Stimulated activated CD4-positive, alpha-beta T cell treated with anti-CD3 and anti-CD28 coated beads, Interleukin-1b, Interleukin-23, amount 100 ng/mL, for 1 hour (primary cell): ENCODE results near the gene CDKN2AIP.
A peak's percentile ranks its signal among the peaks of the same experiment; 100 is the strongest.
"Not testable (repeated sequence)": the region's sequence is repeated elsewhere in the genome, so short reads cannot be mapped to it uniquely, and the experiment has no call there.

Experiments used
- DNase-seq, 2 donors: peaks; one replicate each; pipeline ENCODE4 v3.0.0-alpha.2; 2020; ENCODE audit warnings: low read depth in 2 of 2

Gene CDKN2AIP

DNA sequence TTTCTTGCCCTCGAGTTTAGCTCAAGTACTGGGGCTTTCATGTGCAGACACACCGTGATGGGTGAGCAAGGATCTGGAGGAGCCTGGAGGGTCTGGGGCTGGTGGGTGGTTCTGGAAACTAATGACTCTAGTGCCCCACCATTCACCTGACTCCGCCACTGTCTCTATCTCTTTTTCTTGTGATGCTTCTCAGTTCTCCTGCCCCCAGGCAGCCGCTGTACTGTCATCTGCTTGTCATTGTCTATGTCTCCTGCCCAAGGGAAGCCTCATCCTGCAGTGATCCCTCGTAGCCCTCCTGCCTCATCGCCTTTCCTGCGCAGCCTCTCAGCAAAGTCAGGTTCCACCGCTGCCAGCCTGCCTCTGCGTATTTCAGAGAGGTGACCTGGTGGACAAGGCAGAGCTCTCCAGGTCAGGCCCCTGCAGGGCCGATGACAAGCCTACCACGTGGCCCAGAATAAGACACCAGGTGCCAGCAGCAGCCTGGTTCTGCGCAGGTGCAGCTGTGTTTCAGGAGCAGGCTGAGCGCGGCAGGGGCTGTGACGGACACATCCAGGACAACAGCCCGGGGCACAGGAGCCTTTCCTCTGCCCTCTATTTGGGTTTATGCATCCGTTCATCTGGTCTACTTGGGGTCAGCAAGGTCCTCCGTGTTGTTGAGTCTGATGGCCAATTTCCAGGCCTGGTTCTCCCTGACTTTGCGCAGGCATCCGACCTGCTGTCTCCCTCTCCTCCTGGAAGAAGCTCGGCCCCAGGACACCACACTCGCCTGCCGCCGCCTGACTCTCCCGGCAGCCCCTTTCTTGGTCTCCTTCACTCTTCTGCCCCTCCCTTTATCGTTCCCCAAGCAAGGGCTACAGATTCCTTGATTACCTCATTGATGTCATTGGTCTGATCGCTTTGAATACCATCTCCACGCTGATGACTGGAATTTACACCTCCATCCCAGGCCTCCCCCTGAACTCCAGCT lies 30.9 kb upstream of the CDKN2AIP start:
- no peak for DNase-seq

DNA sequence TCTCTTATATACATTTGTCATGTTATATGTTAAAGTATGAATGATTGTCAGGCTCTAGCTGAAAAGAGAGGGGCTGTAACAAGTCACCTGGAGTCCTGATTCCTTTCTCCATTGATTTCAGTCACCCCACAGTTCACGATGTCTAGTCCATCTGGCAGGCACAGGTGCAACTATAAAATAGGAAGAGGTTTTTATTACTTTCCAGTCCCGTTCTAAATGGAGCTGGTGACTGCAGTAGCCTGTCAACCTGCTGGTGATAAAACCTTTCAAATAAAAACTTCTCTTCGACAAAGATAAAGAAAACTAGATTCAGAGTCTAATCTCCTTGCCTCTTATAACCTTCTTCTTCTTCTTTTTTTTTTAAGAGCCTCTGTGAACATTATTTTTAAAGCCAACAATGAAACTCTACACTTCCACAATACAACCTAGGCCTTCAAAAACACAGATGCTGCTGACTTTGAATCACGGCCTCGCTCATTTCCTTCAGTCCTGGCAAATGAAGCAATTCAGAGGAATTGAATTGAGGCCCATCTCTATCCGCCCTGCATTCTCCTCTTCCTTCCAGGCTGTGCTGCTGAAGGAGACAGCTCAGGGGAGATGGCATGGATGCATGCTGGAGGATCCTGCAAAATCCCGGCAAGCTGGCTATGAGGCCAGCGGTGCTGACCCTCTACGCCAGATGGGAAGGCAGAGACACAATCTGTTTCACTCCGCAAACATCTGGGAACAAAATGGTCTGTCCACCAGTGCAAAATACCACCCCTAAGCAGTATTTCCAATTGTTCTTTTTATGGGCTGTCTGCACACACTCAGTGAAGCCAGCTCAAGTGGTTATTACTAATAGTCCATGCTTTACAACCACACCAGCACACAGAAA lies 27.3 kb upstream of the CDKN2AIP start:
- DNase-seq, result no peak

DNA sequence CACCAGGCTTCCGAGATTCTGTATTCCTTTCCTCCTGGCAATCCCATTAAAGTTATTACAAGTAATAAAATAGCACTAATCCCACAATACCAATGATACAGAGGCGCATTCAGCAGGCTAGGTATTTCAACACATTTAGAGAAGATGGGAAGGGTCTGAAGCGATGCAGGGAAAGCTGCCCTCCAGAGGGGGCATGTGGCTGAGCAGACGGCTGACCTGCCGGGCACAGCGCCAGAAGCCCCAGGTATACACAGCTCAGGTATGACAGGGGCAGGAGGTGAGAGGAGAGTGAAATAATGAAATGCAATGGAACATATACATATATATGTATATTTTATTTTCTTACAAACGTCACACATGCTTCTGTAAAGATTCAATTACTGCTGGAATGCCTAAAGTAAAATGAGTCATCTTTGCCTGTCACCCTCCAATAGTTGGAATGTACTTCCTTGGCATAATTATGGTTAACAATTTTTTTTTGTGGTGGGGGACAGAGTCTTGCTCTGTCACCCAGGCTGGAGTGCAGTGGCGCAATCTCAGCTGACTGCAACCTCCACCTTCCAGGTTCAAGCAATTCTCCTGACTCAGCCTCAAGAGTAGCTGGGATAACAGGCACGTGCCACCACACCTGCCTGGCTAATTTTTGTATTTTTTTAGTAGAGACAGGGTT lies 21.3 kb upstream of the CDKN2AIP start:
- DNase-seq, result no peak

- DNase-seq, result no peak
Observed at GRCh38 chr4:183424109-183424744, 20.2 kb upstream of the CDKN2AIP start.

GRCh38 chr4:183426507-183426906 lies 17.9 kb upstream of the CDKN2AIP start:
- DNase-seq, result no peak

DNA sequence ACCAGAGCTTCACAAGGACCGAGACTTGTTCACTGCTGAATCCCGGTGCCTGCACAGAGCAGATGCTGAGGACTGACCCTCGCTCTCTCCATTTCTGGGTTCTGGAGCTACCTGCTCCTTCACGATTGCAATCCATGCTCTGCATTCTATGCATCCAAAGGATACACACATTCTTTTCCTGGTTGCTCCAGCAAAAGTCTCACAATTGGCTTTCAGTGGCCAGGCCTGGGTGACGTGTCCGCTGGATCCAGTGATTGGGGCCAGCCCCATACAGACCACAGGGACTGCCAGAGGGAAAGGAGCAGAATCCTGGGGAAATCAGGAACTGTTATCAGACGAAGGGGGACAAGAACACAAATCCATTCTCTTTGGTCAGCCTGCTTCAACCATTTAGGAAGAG lies 14.9 kb upstream of the CDKN2AIP start:
- no peak for DNase-seq

DNA sequence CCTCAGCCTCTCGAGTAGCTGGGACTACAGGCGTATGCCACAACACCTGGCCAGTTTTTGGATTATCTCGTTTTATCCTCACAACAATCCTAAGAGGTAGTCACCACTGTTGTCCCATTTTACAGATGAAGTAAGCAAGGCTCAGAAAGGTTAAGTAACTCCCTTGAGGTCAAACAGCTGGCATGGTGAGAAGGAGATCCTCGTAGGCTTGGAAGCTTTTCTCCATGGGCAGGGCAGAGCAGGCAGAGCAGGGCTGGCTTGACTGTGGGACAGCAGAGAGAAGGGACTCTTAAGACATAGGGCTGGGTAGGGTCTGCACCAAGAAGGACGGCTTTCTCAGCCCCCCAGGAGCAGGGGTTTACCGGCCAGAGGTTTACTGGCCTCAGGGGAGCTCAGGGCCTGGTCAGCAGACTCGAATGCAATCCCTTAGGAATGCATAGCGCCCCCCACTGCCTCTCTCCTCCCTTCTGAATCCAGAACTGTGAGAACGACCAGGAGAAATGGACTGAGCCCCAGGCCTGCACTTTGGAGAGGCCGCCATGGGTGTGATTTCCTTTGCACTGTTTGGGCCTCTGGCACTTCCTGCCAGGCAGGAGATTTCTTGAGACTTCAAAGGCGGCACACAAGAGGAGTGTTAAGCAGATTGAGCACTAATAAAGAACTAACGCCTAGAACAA lies 14.0 kb upstream of the CDKN2AIP start:
- no peak for DNase-seq

GRCh38 chr4:183430994-183431347 lies 13.5 kb upstream of the CDKN2AIP start:
- no peak for DNase-seq

GRCh38 chr4:183431614-183432013 lies 12.8 kb upstream of the CDKN2AIP start:
- DNase-seq, result no peak

GRCh38 chr4:183433183-183433582 lies 11.3 kb upstream of the CDKN2AIP start:
- DNase-seq, result not testable (repeated sequence)

DNA sequence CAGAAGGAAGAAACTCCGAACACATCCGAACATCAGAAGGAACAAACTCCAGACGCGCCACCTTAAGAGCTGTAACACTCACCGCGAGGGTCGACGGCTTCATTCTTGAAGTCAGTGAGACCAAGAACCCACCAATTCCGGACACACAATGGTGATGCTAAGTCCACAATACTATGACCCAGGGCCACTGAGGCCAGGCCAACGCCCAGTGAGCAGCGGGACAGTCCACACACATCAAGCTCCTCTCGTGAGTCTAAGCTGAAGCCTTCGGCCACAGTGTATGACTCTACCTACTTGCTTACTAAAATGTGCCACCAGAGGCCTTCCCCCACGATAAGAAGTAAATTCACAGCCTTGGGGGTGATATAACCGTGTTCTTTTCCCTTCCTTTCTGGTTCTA lies 10.2 kb upstream of the CDKN2AIP start:
- no peak for DNase-seq

DNA sequence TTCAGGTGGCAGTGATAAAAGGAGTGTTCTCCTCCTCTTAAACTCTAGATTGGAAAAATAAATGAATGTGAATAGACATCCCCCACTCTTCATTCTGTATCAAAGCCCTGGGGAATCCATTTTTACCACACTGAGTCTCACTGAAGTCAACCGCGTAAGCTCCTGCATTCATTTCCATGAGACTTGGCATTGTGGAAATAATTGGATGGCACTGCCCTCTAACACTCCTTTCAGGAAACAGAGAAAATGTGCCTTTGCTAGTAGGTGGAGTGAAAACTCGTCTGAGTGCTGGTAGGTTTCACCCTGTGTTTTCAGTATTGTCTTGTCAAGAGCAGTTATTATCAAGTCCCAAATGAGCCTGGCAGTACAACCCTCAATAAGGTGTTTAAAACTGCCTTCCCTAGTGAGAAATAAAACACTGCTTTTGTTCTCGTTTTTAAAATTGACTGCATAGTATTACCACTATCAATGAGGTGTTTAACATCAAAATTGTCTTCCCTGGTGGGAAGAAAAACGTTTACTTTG lies 9.7 kb upstream of the CDKN2AIP start:
- DNase-seq, result no peak

GRCh38 chr4:183435803-183436202 lies 8.6 kb upstream of the CDKN2AIP start:
- DNase-seq, result no peak

DNA sequence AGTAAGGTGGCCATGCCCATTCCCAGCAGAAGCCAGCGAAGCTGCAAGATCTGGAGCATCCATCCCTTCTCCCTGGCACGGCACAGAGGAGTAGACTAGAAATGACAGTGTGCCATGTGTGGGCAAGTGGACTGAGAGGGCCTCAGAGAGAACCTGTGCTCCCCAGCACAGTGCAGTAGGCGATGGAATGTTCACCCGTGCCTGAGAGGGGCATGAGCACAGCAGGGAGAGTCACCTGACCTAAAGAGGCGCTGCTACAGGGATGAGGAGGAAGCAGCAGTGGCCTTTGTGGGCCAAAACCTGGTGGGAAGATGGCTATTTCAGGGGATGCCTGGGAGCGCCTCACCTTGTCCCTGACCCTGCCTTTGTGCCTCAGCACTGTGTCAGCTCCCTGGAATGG lies 8.0 kb upstream of the CDKN2AIP start:
- DNase-seq, result no peak

GRCh38 chr4:183437452-183437851 lies 7.0 kb upstream of the CDKN2AIP start:
- no peak for DNase-seq

- DNase-seq, result no peak
Observed at GRCh38 chr4:183438458-183439113, 5.8 kb upstream of the CDKN2AIP start.

GRCh38 chr4:183441276-183441675 lies 3.2 kb upstream of the CDKN2AIP start:
- DNase-seq, result no peak

DNA sequence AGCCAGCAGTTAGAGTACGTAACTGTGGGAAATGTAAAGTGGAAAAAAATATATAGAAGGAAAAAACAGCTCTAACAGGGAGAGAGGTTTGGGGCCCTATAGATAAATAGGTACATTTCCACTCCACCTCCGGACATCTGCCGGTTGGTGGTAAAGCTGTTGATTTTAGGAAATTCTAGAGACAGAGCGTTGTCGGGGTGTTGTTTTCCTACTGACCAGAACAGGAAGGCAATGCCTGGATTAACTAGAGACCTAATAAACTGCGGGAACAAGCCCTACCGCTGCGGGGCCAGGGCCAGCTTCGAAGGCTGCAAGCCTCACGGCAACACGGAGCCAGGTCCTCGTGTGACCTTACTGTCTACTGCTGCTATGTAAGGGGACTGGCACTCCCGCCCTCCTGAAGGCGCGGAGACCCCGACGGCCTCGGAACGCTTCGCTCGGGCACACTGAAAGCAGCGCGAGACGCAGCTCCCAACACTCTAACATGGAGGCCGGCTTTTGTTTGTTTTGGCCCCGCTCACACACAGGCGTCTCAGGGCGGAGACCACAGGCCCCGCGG lies 702 bp upstream of the CDKN2AIP start:
- DNase-seq, result no peak

- peak in 1 of 2 donors; percentile 4 for DNase-seq
Observed at GRCh38 chr4:183445097-183445428, 627 bp downstream of the CDKN2AIP start.

- DNase-seq, result no peak
Observed at GRCh38 chr4:183447646-183448045, 3.2 kb downstream of the CDKN2AIP start.
